Lower lobe of right lung (tissue), 2 donors: ENCODE measurements around the gene GRID1. TPM values are rescaled to one million over a fixed set of nuclear protein-coding genes. Genes with fewer than 3 reads are reported as not detected.

ENCODE experiments used
- ATAC-seq, 2 donors: fragments of 200-7000 bp; cut with Tn5 transposase; one replicate each; pipeline ENCODE4 v1.9.1; 2020 to 2022; ENCODE audit warnings: mild to moderate bottlenecking in 2 of 2, moderate library complexity in 2 of 2
- DNase-seq: peaks from one replicate; pipeline ENCODE4 v3.0.0-alpha.2; 2020
- H3K27ac ChIP-seq: fragments of 200-600 bp; one replicate; pipeline ENCODE4 v1.8.0; 2022
- H3K27me3 ChIP-seq: fragments of 200-600 bp; one replicate; pipeline ENCODE4 v1.8.0; 2022; ENCODE audit warnings: low read depth
- H3K36me3 ChIP-seq: fragments of 200-600 bp; one replicate; pipeline ENCODE4 v1.8.0; 2022; ENCODE audit warnings: mild to moderate bottlenecking
- H3K4me1 ChIP-seq: fragments of 200-600 bp; one replicate; pipeline ENCODE4 v1.8.0; 2022
- H3K4me3 ChIP-seq: fragments of 200-600 bp; one replicate; pipeline ENCODE4 v1.8.0; 2022; ENCODE audit warnings: mild to moderate bottlenecking
- H3K9me3 ChIP-seq: fragments of 200-600 bp; one replicate; pipeline ENCODE4 v1.8.0; 2022
- intact Hi-C: fragments of 100-400 bp; cut with DNase I; formaldehyde crosslinking; loops from one replicate; pipeline ENCODE4 v1.11.0; 2022
- total RNA-seq: library from RNA; stranded (reverse); fragmentation: NEBNext Ultra II Directional; extraction: Animal tissue kit (Norgen Biotek cat#: 25700); gene quantifications from one replicate; pipeline ENCODE4 v1.2.1, GENCODE V29; 2021
- TF ChIP-seq, protein P1 (sequence below): fragments of 200-600 bp; IDR thresholded peaks from one replicate; pipeline ENCODE4 v1.8.0; 2022; ENCODE audit warnings: antibody characterized with exemption, mild to moderate bottlenecking
- donor health status: DM: no; HTN: yes; CAD: no; lungs with severe emphysema.

Gene GRID1
- total RNA-seq, 1 donor from 2014 or later, result 2.5 TPM

DNA sequence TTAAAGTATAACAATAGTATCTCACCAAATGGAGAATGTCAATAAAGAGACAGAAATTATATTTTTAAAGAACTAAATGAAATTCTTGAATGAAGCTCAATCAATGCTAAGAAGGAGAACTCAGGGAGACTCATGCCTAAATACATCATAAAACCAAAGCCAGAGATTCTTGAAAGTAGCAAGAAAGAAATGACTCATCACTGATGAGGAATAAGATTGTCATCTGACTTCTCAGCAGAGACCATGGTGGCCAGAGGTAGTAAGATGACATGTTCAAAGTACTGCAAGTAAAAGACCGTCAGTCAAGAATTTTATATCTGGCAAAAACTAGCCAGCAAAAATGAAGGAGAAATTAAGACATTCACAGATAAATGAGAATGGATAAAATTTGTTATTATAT lies 399.0 kb downstream of the GRID1 start:
- DNase-seq, result no peak
- Histone ChIP-seq H3K27ac (no peak overlapping the region), H3K27me3 (no peaks in the 10 kb centered on the region), H3K36me3 (no peaks in the 10 kb centered on the region), H3K4me3 (no peak overlapping the region), H3K9me3 (no peaks in the 10 kb centered on the region), H3K4me1 (no peaks in the 10 kb centered on the region)
- intact Hi-C loops, result no loop called here
- ATAC-seq, result no peak
- TF ChIP-seq, protein P1, sequence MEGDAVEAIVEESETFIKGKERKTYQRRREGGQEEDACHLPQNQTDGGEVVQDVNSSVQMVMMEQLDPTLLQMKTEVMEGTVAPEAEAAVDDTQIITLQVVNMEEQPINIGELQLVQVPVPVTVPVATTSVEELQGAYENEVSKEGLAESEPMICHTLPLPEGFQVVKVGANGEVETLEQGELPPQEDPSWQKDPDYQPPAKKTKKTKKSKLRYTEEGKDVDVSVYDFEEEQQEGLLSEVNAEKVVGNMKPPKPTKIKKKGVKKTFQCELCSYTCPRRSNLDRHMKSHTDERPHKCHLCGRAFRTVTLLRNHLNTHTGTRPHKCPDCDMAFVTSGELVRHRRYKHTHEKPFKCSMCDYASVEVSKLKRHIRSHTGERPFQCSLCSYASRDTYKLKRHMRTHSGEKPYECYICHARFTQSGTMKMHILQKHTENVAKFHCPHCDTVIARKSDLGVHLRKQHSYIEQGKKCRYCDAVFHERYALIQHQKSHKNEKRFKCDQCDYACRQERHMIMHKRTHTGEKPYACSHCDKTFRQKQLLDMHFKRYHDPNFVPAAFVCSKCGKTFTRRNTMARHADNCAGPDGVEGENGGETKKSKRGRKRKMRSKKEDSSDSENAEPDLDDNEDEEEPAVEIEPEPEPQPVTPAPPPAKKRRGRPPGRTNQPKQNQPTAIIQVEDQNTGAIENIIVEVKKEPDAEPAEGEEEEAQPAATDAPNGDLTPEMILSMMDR, result no peak

DNA sequence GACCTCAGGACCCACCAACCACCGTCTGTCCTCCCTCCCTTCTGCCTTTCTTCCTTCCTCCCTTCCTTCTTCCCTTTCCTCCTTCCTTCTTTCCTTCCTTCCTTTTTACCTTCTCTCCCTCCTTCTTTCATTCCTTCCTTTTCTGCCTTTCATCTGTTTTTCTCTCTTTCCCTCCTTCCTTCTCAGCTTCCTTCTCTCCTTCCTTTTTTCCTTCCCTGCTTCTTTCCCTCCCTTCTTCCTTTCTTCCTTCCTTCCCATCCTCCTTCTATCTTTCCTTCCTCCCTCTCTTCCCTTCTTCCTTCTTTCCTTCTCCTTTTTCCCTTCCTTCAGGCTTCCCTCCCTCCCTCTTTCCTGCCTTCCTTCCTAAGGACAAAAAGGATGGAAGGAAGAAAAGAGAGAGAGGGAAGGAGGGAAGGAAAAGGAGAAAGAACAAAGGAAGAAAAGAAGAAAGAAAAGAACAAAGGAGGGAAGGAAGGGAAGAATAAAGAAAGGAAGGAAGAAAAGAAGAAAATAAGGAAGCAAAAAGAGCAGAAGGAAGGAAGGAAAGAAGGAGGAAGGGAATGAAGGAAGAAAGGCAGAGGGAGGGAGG lies 405.0 kb downstream of the GRID1 start:
- Histone ChIP-seq H3K27ac (no peak overlapping the region), H3K4me3 (no peak overlapping the region), H3K9me3 (no peaks in the 10 kb centered on the region), H3K27me3 (no peaks in the 10 kb centered on the region), H3K36me3 (no peaks in the 10 kb centered on the region), H3K4me1 (no peaks in the 10 kb centered on the region)
- ATAC-seq, result no peak
- no peak for DNase-seq
- TF ChIP-seq, protein P1, result no peak
- intact Hi-C loops, result no loop called here

DNA sequence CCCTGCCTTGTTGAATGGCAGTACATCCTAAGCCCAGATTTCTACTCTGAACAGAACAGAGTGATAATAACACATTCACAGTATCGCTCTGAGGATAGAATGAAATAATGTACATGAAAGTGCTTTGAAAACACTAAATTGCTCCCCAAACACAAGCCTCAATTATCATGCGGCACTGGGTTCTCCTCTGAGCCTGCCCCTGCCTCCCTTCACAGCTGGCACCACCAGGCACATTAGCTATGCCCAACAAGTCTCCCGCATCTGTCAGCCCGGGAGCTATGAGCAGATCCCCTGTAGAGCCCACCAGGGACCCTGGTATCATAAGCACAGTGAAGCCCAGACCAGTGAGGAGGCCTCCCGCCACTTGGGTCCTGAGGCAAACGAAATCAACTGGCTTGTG lies 405.5 kb downstream of the GRID1 start:
- Histone ChIP-seq H3K27ac (no peak overlapping the region), H3K9me3 (no peaks in the 10 kb centered on the region), H3K4me3 (no peak overlapping the region), H3K36me3 (no peaks in the 10 kb centered on the region), H3K4me1 (no peaks in the 10 kb centered on the region), H3K27me3 (no peaks in the 10 kb centered on the region)
- ATAC-seq (no peak), DNase-seq (no peak)
- intact Hi-C loops, result no loop called here
- TF ChIP-seq, protein P1, result no peak

DNA sequence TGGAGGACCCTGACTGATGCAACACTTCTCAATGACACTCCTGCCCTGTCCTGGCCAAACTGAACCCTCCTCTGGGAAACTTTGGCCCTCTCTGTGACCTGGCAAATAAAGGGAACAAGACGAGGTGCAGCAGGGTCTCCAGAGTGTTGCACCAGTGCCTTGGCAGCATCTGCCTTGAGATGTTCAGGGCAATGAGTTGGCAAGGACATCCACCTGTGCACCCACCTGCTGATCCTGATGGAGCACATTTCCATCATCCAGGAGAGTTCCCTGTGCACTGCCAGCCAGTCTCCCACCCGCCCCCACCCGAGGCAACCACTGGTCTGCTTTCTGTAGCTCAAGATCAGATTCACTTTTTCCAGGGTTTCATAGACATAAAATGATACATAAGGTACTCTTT lies 407.4 kb downstream of the GRID1 start:
- H3K36me3 ChIP-seq, result no peaks in the 10 kb centered on the region
- no peaks in the 10 kb centered on the region for H3K9me3 ChIP-seq
- no peak for DNase-seq
- TF ChIP-seq, protein P1, result no peak
- intact Hi-C loops, result no loop called here
- no peaks in the 10 kb centered on the region for H3K4me1 ChIP-seq
- H3K27me3 ChIP-seq, result no peaks in the 10 kb centered on the region
- H3K27ac ChIP-seq, result no peak overlapping the region
- no peak overlapping the region for H3K4me3 ChIP-seq
- no peak for ATAC-seq

DNA sequence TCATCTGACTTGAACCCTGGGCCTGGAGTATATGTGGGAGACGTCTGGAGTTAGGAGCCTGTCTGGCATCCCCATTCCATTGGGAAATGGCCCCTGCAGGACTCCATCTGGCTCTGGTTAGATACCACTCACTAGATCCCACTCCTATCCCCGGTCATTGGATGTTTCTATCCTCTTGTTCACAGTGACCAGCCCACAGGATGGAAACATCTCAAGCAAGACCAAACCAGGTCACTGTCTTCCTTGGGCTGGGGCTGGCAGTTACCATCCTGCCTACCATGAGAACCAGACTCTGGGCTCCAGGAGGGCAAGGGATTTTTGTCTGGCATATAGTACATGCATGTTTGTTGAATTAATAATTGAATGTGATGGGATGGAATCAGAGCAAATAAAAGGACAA lies 415.7 kb downstream of the GRID1 start:
- Histone ChIP-seq H3K4me3 (no peak overlapping the region), H3K27me3 (no peaks in the 10 kb centered on the region), H3K27ac (no peak overlapping the region), H3K9me3 (no peaks in the 10 kb centered on the region), H3K36me3 (no peaks in the 10 kb centered on the region), H3K4me1 (no peaks in the 10 kb centered on the region)
- intact Hi-C loops, result no loop called here
- TF ChIP-seq, protein P1, result no peak
- no peak for ATAC-seq
- no peak for DNase-seq
